K562 (cell line): ENCODE measurements around the gene MGRN1. TPM values are rescaled to one million over a fixed set of nuclear protein-coding genes. Genes with fewer than 3 reads are reported as not detected.
A peak's percentile ranks its signal among the peaks of the same experiment; 100 is the strongest.

Experiments used
- ATAC-seq: fragments of 200-7000 bp; cut with Tn5 transposase; 3 replicates; pipeline ENCODE4 v1.9.1; 2020; ENCODE audit warnings: moderate library complexity
- BruUV-seq: library from RNA; stranded (reverse); fragments of 400-500 nt; replicated peaks from 2 replicates; lab custom pipeline; 2021; lab: Mats Ljungman, UMichigan
- CTCF ChIA-PET: fragments of 300-600 bp; formaldehyde crosslinking; extraction: SDS; loops from one replicate; lab custom pipeline; 2021; ENCODE audit warnings: low intra/inter-chr PET ratio; lab: Yijun Ruan, JAX
- POLR2A ChIA-PET: fragments of 300-600, 350-650 bp; sonication (Branson Sonifier 250); formaldehyde crosslinking; extraction: SDS; loops from one replicate; lab custom pipeline; 2021; ENCODE audit warnings: antibody characterized with exemption, inconsistent platforms; lab: Yijun Ruan, JAX
- DNase-seq, 4 experiments: peaks; one replicate each; pipeline versions ENCODE4 v3.0.0 to v3.0.0-alpha.2; 2011 to 2018; ENCODE audit warnings: low spot score in 3 of 4, mixed read lengths in 3 of 4; ENCODE audit errors: extremely low read depth in 1 of 4
- FAIRE-seq: peaks from 2 replicates; lab custom pipeline; 2011; peaks lifted over from hg19 to GRCh38; lab: Jason Lieb, UNC
- H2AFZ ChIP-seq: 2 replicates; pipeline ENCODE4 v1.6.0; 2011; ENCODE audit warnings: low read depth, low read length, control low read depth, inconsistent platforms
- H3K27ac ChIP-seq: fragments of 200-600 bp; 3 replicates; pipeline ENCODE4 v1.8.0; 2011; ENCODE audit warnings: low read depth, mild to moderate bottlenecking, control low read depth, inconsistent platforms, low read length, moderate library complexity, mixed read lengths; ENCODE audit errors: extremely low read depth
- H3K27me3 ChIP-seq, 2 experiments: fragments of 300-600 bp in 1 of 2; 2 replicates in 1 of 2; 3 replicates in 1 of 2; pipeline versions ENCODE4 v1.6.0 to v1.8.0; 2011; ENCODE audit warnings: inconsistent platforms in 2 of 2, low read length in 2 of 2, mild to moderate bottlenecking in 1 of 2, mixed read lengths in 1 of 2, moderate library complexity in 1 of 2; ENCODE audit not compliant: control insufficient read depth in 2 of 2, insufficient read depth in 2 of 2
- H3K36me3 ChIP-seq: fragments of 300-600 bp; 3 replicates; pipeline ENCODE4 v1.8.0; 2011; ENCODE audit warnings: mild to moderate bottlenecking, low read length, inconsistent platforms; ENCODE audit not compliant: control insufficient read depth, insufficient read depth
- H3K4me1 ChIP-seq, 2 experiments: fragments of 200-600 bp in 1 of 2; replicated peaks in 1 of 2; 2 replicates in 1 of 2; 3 replicates in 1 of 2; pipeline versions ENCODE4 v1.5.1 to v1.8.0; 2011; ENCODE audit warnings: inconsistent platforms in 2 of 2, low read length in 2 of 2, mild to moderate bottlenecking in 1 of 2, mixed read lengths in 1 of 2, moderate library complexity in 1 of 2; ENCODE audit not compliant: control insufficient read depth in 2 of 2, insufficient read depth in 2 of 2
- H3K4me2 ChIP-seq: 2 replicates; pipeline ENCODE4 v1.6.1; 2011; ENCODE audit warnings: low read length, control low read depth, inconsistent platforms, mixed read lengths; ENCODE audit not compliant: insufficient read depth
- H3K4me3 ChIP-seq: fragments of 200-600 bp; sonication (generic), shearing (Covaris generic); 2 replicates; pipeline ENCODE4 v1.5.1; 2016; ENCODE audit warnings: control low read depth, inconsistent platforms
- H3K79me2 ChIP-seq: fragments of 200-600 bp; 3 replicates; pipeline ENCODE4 v1.8.0; 2011; ENCODE audit warnings: low read length, inconsistent platforms; ENCODE audit not compliant: control insufficient read depth, insufficient read depth
- H3K9ac ChIP-seq, 2 experiments: 2 replicates each; pipeline versions ENCODE4 v1.6.0 to v1.6.1; 2011; ENCODE audit warnings: low read depth in 2 of 2, low read length in 2 of 2, control low read depth in 1 of 2, inconsistent platforms in 1 of 2, mild to moderate bottlenecking in 1 of 2, mixed read lengths in 1 of 2; ENCODE audit not compliant: insufficient read depth in 1 of 2
- H3K9me1 ChIP-seq: one replicate; pipeline ENCODE4 v1.6.0; 2011; ENCODE audit warnings: inconsistent platforms, mild to moderate bottlenecking, low read length, moderate library complexity; ENCODE audit not compliant: control insufficient read depth, insufficient read depth
- H3K9me3 ChIP-seq: replicated peaks from 2 replicates; pipeline ENCODE4 v1.5.1; 2011; ENCODE audit warnings: low read depth, low read length, inconsistent platforms; ENCODE audit not compliant: control insufficient read depth, insufficient read depth
- H4K20me1 ChIP-seq: replicated peaks from 2 replicates; pipeline ENCODE4 v1.6.1; 2011; ENCODE audit warnings: low read length, inconsistent platforms, mixed read lengths; ENCODE audit not compliant: control insufficient read depth, insufficient read depth
- POLR2G ChIP-seq: fragments of 200-400 bp; formaldehyde crosslinking; IDR thresholded peaks from 2 replicates; pipeline ENCODE4 v1.6.1; 2017; ENCODE audit warnings: low read depth, mild to moderate bottlenecking, antibody characterized with exemption, low read length, moderate library complexity
- WGBS: fragments of 100-300 bp; shearing (Covaris generic); methylation state at CpG from one replicate; pipeline ENCODE4 v1.1.6; 2016; ENCODE audit warnings: low coverage, mixed read lengths; ENCODE audit not compliant: insufficient coverage; ENCODE audit errors: missing lambda C conversion rate; 5-methylcytosine and 5-hydroxymethylcytosine counted together
- in situ Hi-C: fragments of 300-500 bp; cut with MboI; formaldehyde crosslinking; loops from 4 replicates; pipeline ENCODE4 v1.15.0; 2018; ENCODE audit warnings: inconsistent platforms, mixed read lengths
- intact Hi-C: fragments of 100-400 bp; cut with micrococcal nuclease; formaldehyde crosslinking; loops from 2 replicates; pipeline ENCODE4 v1.14.2; 2022
- polyA plus RNA-seq, 8 experiments: library from polyadenylated mRNA; depleted of rRNA in 4 of 8; stranded (reverse) in 5 of 8; unstranded in 3 of 8; fragments of >200 nt; fragmentation: Nextera tagmentation in 2 of 8; fragmentation: Illumina TruSeq in 1 of 8; extraction: Ambion mirVana in 2 of 8; extraction: Trizol in 1 of 8; gene quantifications; 2 replicates each; pipeline versions ENCODE4 v1.2.1 to v1.2.3, GENCODE V29; 2011 to 2014; ENCODE audit warnings: inconsistent platforms in 1 of 8, missing spikeins in 1 of 8
- total RNA-seq, 7 experiments: library from RNA; depleted of rRNA in 6 of 7; stranded (reverse); fragments of >200 nt in 6 of 7; fragmentation: Illumina TruSeq in 2 of 7; extraction: Trizol in 2 of 7; gene quantifications; 2 replicates each; pipeline versions ENCODE4 v1.2.1 to v1.2.3, GENCODE V29; 2011 to 2021; ENCODE audit warnings: low replicate concordance in 1 of 7
- TF ChIP-seq, protein P1 (sequence below): sonication (generic); formaldehyde crosslinking; IDR thresholded peaks from 2 replicates; pipeline ENCODE4 v1.4.0; 2020; ENCODE audit warnings: mild to moderate bottlenecking, missing genetic modification reagents

MGRN1 gene
- total and polyA plus RNA-seq, 9 of the 15 experiments (the other 6 are each of a cell fraction or from before 2014, with no cell fraction given): 0.15 to 37.9 (median 6.0) TPM

DNA sequence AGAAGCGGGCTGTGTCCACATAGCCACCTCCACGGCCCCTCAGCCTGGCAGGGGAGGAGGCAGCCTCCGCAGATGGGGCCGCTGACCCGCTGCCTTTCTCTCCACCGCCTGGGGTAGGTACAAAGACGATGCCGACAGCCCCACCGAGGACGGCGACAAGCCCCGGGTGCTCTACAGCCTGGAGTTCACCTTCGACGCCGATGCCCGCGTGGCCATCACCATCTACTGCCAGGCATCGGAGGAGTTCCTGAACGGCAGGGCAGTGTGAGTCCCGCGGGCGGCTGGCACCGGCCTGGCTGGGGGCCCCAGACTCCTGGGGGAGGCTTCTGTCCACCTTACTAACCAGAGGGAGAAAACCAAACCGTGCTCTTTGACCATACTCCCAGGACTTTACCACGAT, 27.9 kb downstream of the MGRN1 start:
- TF ChIP-seq POLR2G: 0 out of 2 replicates have a peak, but pooled peaks have one; percentile 8
- TF ChIP-seq, protein P1, sequence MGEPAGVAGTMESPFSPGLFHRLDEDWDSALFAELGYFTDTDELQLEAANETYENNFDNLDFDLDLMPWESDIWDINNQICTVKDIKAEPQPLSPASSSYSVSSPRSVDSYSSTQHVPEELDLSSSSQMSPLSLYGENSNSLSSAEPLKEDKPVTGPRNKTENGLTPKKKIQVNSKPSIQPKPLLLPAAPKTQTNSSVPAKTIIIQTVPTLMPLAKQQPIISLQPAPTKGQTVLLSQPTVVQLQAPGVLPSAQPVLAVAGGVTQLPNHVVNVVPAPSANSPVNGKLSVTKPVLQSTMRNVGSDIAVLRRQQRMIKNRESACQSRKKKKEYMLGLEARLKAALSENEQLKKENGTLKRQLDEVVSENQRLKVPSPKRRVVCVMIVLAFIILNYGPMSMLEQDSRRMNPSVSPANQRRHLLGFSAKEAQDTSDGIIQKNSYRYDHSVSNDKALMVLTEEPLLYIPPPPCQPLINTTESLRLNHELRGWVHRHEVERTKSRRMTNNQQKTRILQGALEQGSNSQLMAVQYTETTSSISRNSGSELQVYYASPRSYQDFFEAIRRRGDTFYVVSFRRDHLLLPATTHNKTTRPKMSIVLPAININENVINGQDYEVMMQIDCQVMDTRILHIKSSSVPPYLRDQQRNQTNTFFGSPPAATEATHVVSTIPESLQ (CRISPR knock-in tag): no peak
- peaks cover 0 to 21% of the 10 kb centered on the region in 2 experiments; a peak in 3 of 5 replicates for H3K4me1 ChIP-seq
- no peak overlapping the region for H3K4me3 ChIP-seq
- intact Hi-C loops: no loop called here
- WGBS: 90% methylated on average over 17 of the region's 25 CpGs
- no peak for ATAC-seq
- H3K36me3 ChIP-seq: peaks cover 69% of the 10 kb centered on the region; the same call in 2 of the 3 replicates
- no peaks in the 10 kb centered on the region for H3K9me3 ChIP-seq
- DNase-seq: no peak
- H3K27me3 ChIP-seq: no peaks in the 10 kb centered on the region
- no peak for FAIRE-seq
- H3K79me2 ChIP-seq: peaks cover 12% of the 10 kb centered on the region
- H3K9me1 ChIP-seq: no peaks in the 10 kb centered on the region
- no peaks in the 10 kb centered on the region for H4K20me1 ChIP-seq
- ChIA-PET CTCF (no interaction called here), POLR2A (no interaction called here)
- no peak overlapping the region for H3K4me2 ChIP-seq
- BruUV-seq: no TSS peak
- no peak overlapping the region for H3K27ac ChIP-seq
- in situ Hi-C loops: no loop called here
- H3K9ac ChIP-seq: no peak overlapping the region
- H2AFZ ChIP-seq: no peak overlapping the region
